WTC11 (cell line): Measurements from ENCODE around the gene CELF2.

Experiments
- CTCF ChIP-seq: fragments of 200-600 bp; IDR thresholded peaks from 2 replicates; pipeline ENCODE4 v1.8.0; 2022; ENCODE audit warnings: antibody characterized with exemption
- ZNF138 ChIP-seq: sonication (generic); formaldehyde crosslinking; conservative IDR thresholded peaks from 2 replicates; pipeline ENCODE4 v1.8.1; 2022; ENCODE audit warnings: mild to moderate bottlenecking, moderate library complexity, missing genetic modification reagents

GRCh38 chr10:11337516-11337915 is 319.8 kb downstream of the CELF2 start:
- TF ChIP-seq ZNF138 (no peak), CTCF (no peak)
